IPS-NIHi7 (cell line): Measurements from ENCODE around the gene FAM168B.
"Not testable (repeated sequence)": the region's sequence is repeated elsewhere in the genome, so short reads cannot be mapped to it uniquely, and the experiment has no call there.

ENCODE experiments used
- DNase-seq: peaks from one replicate; pipeline ENCODE4 v3.0.0; 2012; ENCODE audit warnings: mixed read lengths; ENCODE audit errors: extremely low spot score

The FAM168B gene

GRCh38 chr2:131094463-131095281 is 1.4 kb upstream of the FAM168B start:
- DNase-seq: no peak

- peak; percentile 63 for DNase-seq
Observed at GRCh38 chr2:131093696-131094462, 619 bp upstream of the FAM168B start.

DNA sequence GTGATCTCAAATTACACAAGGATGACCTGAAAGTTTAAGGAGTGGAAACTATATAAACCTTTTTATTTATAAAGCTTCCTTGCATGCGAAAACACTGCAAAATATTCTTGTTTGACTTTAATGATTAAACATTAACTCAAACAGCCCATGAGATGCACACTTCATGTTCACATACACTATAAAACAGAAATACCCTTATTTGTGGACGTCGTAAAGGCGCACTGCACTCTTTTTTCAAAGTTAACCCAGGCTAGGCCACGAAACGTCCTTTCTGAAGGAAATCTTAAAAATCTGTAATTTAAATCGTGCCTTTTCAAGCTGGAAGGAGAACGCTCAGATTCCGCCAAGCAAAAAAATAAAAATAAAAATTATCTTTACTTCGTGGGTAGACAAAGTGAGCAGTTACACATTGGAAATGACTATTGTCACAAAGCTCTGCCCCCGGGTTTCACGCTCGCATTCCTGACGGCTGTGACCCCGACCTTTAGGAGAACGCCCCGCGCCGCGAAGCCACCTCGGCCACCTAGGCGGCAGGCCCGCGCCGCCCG is 728 bp downstream of the FAM168B start:
- DNase-seq: no peak

DNA sequence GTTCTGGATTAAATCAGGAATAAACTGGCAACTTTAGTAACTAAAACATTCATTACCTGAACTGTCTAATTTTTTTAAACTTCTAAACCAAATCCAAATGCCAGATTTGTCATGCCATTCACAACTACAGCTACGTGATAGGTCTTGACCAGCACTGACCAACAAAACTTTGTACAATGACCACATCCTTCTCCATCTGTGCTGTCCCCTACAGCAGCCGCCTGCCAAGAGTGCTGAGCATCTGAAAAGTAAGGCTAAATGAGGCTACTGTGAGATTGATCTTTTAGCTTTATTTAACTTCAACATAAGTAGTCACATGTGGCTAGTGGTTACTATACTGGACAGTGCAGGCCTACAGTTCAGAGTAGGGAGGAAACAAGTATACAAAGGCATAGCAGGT is 7.6 kb downstream of the FAM168B start:
- no peak for DNase-seq

DNA sequence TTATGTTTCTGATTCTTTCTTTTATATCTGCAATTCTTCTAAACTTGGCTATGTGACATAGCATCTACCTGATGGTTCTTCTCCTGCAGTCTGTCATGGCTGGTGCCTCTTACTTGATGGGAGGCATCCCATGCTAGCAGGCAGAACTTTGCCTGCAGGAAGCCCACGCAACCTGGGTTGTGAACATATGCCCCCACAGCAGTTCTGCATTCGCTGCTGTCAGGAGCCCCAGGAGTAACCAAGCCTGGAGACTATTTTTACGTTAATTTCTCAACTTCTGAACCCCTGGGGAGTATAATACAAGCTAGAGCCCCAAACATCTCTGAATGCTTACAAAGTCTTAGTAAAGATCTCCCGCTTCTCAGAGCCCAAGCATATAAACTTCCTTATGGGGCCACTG is 12.1 kb downstream of the FAM168B start:
- no peak for DNase-seq

DNA sequence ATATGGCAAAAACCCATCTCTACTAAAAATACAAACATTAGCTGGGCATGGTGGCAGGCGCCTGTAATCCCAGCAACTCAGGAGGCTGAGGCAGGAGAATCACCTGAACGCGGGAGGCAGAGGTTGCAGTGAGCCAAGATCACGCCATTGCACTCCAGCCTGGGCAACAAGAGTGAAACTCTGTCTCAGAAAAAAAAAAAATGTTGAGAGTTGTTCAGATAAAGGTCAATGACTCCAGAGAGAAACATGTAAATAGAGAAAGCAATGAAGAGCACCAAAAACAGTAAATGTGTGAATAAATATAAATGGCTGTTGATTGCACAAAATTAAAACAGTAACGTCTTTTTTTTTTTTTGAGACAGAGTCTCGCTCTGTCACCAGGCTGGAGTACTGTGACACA is 13.3 kb downstream of the FAM168B start:
- DNase-seq: not testable (repeated sequence)

- DNase-seq: no peak
Observed at GRCh38 chr2:131077966-131078365, 15.3 kb downstream of the FAM168B start.

DNA sequence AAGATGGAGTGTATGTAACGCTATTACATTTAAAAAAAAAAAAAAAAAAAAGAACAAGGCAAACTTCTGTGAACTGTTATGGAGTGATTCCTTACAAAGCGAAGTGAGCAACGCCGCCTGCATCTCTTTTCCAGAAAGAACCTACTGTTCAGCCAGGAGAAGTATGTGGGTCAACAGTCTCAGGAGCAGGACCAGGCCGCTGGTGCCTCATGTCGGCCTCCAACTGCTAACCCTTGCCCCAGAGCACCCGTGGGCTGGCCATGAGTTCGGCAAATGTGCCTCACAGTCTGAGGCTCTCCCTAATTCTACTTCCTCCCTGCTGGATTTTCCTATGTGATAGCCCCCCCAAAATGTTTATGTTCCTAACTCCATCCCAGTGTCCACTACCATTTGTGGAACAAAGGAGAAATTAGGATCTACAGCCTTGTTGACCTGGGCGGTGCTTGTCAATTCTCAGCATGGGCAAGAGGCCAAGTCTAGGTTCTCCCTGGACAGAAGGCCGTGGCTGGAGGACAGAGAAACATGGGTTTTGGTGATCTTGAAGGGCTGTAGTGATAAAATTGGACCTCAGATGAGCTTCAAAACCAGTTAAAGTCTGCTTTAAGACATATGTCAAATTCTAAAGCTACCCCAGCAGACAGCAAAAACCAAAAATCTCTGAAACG is 15.9 kb downstream of the FAM168B start:
- no peak for DNase-seq

DNA sequence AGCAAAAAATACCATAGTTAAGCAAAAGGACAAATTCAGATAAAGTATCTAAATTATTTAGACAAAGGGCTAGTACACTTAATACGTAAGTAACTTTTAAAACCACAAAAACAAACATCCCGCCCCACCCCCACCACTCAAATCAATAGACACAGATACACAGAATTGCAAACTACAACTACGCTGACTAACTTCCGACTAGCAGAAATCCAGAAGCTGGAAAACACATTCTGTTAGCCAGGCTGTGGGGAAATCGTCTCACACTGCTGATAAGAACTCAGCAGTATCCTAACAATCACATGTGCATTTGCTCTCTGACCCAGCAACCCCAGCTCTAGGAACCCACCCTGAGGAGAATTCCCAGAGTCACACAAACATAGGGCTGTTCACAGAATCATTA is 16.6 kb downstream of the FAM168B start:
- no peak for DNase-seq

DNA sequence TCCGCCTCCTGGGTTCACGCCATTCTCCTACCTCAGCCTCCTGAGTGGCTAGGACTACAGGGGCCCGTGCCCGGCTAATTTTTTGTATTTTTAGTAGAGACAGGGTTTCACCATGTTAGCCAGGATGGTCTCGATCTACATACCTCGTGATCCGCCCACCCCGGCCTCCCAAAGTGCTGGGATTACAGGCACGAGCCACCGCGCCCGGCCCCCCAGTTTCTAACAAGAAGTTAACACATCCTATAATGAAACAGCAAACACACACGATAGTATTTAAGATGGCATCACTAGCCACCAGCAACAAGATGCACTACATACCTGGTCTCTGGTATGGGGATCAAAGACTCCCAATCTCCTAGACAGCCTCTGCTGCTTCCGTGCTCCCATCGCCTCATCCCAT is 17.7 kb downstream of the FAM168B start:
- DNase-seq: not testable (repeated sequence)

DNA sequence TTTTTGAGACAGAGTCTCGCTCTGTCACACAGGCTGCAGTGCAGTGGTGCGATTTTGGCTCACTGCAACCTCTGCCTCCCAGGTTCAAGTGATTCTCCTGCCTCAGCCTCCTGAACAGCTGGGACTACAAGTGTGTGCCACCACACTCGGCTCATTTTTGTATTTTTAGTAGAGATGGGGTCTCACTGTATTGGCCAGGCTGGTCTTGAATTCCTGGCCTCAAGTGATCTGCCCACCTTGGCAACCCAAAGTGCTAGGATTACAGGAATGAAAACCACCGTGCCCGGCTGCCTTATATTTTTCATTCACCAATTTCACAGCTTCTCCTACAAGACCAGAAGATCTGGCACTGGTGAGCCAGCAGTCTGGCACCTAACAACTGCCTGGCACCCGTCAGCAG is 25.1 kb downstream of the FAM168B start:
- DNase-seq: not testable (repeated sequence)

DNA sequence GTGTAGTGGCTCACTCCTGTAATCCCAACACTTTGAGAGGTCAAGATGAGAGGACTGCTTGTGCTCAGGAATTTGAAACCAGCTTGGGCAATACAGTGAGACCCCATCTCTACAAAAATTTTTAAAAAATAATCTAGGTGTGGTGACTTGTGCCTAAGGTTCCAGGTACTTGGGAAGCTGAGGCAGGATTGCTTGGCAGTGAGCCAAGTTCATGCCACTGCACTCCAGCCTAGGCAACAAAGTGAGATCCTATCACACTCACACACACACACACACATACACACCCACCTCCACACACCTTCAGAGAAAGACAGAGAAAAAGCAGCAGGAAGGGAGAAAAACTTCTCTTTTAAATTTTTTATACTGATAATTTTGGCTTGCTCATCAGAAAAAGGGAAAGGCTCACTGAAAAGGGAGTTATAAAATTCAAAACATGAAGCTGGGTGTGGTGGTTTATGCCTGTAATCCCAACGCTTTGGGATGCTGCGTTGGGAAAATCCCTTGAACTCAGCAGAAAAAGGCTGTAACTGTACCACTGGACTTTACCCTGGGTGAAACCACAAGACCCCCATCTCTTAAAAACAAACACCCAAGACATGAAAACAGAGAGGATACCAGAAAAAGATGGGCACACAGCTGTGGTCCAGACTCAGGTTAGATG is 25.7 kb downstream of the FAM168B start:
- DNase-seq: no peak

- no peak for DNase-seq
Observed at GRCh38 chr2:131064589-131065512, 28.4 kb downstream of the FAM168B start.

DNA sequence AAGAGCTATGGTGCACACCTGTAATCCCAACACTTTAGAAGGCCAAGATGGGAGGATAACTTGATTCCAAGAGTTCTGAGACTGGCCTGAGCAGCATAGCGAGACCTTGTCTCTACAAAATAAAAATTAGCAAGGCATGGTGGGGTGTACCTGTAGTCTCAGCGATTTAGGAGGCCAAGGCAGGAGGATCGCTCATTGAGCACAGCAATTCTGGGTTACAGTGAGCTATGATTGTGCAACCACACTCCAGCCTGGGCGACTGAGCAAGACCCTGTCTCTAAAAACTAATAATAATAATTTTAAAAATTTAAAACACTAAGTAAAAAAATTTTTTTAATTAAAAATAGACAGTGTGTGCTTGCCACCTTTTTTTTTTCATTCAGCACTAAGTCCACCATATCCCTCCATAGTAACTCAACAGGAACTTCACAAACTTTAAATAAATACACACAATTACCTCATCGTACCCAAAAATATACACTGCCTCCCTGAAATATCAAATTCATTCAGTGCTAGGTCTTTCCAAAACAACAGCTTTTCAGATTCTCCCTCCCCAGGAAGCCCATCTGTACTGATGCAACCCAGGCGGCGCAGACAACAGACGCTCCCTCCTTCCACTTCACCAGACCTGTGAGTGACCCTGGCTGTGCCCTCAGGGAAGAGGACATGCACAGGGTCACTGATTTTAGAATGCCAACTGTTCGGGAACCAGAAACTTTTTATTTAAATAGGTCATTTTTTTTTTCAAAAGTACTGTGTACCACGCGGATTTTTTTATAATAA is 29.6 kb downstream of the FAM168B start:
- no peak for DNase-seq

GRCh38 chr2:131058920-131059319 is 34.3 kb downstream of the FAM168B start:
- DNase-seq: no peak

DNA sequence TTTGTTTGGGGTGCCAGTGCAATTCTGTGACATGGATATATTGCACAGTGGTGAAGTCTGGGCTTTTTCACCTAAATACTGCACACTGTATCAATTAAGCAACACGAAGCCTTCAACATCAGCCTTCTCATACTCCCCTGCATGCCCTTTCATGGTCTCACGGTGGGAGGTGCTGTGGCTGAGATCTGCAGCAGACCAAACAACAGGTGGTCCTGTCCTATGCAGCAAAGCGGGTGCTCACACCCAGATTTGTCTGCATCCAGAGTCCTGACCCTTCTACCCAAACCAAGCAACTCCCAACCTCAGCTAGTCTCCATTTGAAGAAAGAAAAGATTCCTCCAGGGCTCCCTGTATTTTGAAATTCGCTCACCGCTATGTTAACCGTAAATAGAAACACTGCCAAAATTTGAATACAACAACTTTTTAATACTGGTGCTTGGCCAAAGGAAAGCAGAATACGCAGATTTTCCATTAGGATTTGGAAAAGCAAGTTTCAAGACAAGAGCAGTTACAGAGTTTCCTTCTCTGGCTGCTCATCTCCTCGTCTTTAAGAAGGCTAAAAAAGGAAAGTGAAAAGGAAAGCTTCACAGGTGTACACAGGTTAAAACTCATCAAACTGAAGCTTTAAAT is 34.9 kb downstream of the FAM168B start:
- DNase-seq: no peak

GRCh38 chr2:131056932-131057287 is 36.4 kb downstream of the FAM168B start:
- DNase-seq: no peak

GRCh38 chr2:131056204-131056931 is 36.9 kb downstream of the FAM168B start:
- DNase-seq: no peak
